ENCODE measurements around the gene MPC2.

DNA sequence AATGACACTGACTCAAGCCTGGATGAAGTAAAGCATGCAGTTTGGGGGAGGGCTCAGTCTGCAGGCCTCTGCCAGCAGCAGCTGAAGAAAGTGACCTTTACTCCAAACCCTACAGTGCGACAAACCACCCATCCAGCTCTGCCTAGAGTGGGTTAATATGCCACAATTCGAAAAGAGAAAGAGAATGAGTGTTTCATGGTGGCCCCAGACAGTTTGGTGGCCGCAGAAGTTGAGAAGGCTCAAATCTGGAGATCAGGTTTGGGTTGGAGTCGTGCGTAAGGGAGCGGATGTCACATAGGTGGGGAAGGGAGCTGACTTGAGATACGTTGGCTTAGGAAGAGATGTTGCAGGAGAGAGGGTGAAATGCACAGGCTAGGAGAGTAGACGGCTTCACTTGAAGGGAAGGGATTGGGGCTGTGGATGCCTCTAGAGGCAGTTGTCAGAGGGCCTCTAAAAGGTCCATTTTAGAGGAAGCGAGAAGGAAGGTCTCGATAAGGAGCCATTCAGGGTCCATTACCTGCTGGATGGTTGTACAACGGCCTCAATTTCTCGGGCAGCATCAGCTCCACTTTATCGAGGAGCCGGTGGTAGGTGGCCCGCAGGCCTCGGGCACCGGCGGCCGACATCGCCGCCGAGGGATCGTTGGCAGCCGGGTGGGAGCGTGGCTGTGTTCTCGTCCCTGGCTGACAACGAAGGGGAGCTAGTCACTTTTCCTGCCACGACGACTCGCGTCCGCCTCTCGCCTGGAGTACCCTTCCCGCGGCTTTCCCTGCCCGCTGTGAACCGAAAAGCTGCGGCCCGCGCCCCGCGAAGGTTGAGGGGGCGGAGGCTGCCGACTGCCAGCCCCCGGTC is 1.4 kb downstream of the MPC2 start:
- TF ChIP-seq ZNF274 (IDR thresholded peaks at IDR 0.05; ENCODE audit: low read depth, low read length): no peak
- no peak for TF ChIP-seq SUZ12 (IDR thresholded peaks at IDR 0.05; ENCODE audit: extremely low read depth, insufficient read depth, insufficient read length)
- no peak for TF ChIP-seq YY1 (IDR thresholded peaks at IDR 0.05; ENCODE audit: insufficient read depth, insufficient read length)
